NCI-H446 treated with DMSO at 0.1 percent for 48 hours (cell line): ENCODE data around the gene XRN2.
"Not testable (repeated sequence)": the region's sequence is repeated elsewhere in the genome, so short reads cannot be mapped to it uniquely, and the experiment has no call there.

Source experiments
- DNase-seq: peaks from one replicate; lab custom pipeline; 2025; lab: John Stamatoyannopoulos, UW

XRN2 gene

GRCh38 chr20:21344206-21344900, 41.2 kb downstream of the XRN2 start:
- DNase-seq = no peak

- no peak for DNase-seq
These were observed 41.8 kb downstream of the XRN2 start for GRCh38 chr20:21344961-21345360.

- no peak for DNase-seq
These were observed 49.6 kb downstream of the XRN2 start for GRCh38 chr20:21352703-21353102.

GRCh38 chr20:21353236-21353635, 50.1 kb downstream of the XRN2 start:
- no peak for DNase-seq

GRCh38 chr20:21355981-21356380, 52.9 kb downstream of the XRN2 start:
- no peak for DNase-seq

GRCh38 chr20:21356386-21356785, 53.3 kb downstream of the XRN2 start:
- DNase-seq = no peak

- DNase-seq = no peak
These were observed 54.7 kb downstream of the XRN2 start for GRCh38 chr20:21357844-21358243.

- DNase-seq = no peak
These were observed 55.6 kb downstream of the XRN2 start for GRCh38 chr20:21358737-21359136.

GRCh38 chr20:21360705-21361104, 57.6 kb downstream of the XRN2 start:
- no peak for DNase-seq

GRCh38 chr20:21361266-21361665, 58.1 kb downstream of the XRN2 start:
- no peak for DNase-seq

- DNase-seq = no peak
These were observed 61.3 kb downstream of the XRN2 start for GRCh38 chr20:21364413-21364812.

- no peak for DNase-seq
These were observed 62.6 kb downstream of the XRN2 start for GRCh38 chr20:21365771-21366170.

GRCh38 chr20:21366273-21366672, 63.1 kb downstream of the XRN2 start:
- DNase-seq = not testable (repeated sequence)

GRCh38 chr20:21368791-21369190, 65.7 kb downstream of the XRN2 start:
- no peak for DNase-seq

- no peak for DNase-seq
These were observed 68.1 kb downstream of the XRN2 start for GRCh38 chr20:21371193-21371592.

GRCh38 chr20:21372016-21372415, 68.9 kb downstream of the XRN2 start:
- DNase-seq = no peak

- DNase-seq = no peak
These were observed 70.3 kb downstream of the XRN2 start for GRCh38 chr20:21373436-21373835.

- no peak for DNase-seq
These were observed 73.5 kb downstream of the XRN2 start for GRCh38 chr20:21376626-21377025.

- DNase-seq = no peak
These were observed 74.6 kb downstream of the XRN2 start for GRCh38 chr20:21377701-21378100.

GRCh38 chr20:21378259-21378658, 75.1 kb downstream of the XRN2 start:
- DNase-seq = no peak

- no peak for DNase-seq
These were observed 77.6 kb downstream of the XRN2 start for GRCh38 chr20:21380711-21381110.

- DNase-seq = no peak
These were observed 78.5 kb downstream of the XRN2 start for GRCh38 chr20:21381619-21382018.

GRCh38 chr20:21384308-21384892, 81.3 kb downstream of the XRN2 start:
- no peak for DNase-seq

- no peak for DNase-seq
These were observed 83.0 kb downstream of the XRN2 start for GRCh38 chr20:21386111-21386510.
